ENCODE data around the gene UBE2A.
A peak's percentile ranks its signal among the peaks of the same experiment; 100 is the strongest.

The UBE2A gene

DNA sequence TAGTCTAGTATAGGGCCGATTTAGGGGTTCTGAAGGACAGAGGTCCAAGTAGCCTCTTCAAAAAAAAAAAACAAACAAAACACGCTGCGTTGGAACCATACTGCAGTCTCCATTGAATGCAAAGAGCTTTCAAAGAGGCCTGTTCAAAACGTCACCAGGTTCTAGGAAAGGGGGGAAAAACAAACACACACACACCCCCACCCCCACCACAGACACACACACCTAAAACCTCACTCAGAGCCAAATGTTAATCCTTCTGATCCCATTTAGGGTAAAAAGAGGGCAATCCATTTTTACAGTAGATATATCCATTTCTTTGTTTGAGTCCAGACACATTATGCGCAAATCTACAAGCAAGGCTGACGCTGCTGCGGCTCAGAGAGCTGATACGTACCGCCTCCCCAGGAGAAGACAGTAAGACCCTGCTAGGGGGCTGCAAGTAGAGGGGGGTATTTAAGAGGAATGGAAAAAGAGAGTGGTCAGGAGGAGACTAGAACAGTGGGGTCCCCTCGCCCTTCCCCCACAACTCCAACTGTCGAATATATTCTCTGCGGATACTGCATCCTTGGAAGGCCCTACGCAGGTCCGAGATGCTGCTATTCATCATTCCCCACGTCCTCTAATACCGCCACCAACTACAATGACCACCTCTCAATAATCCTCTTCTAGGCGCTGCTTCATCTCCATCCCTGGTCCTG is 30.6 kb downstream of the UBE2A start:
- TF ChIP-seq, protein P1, sequence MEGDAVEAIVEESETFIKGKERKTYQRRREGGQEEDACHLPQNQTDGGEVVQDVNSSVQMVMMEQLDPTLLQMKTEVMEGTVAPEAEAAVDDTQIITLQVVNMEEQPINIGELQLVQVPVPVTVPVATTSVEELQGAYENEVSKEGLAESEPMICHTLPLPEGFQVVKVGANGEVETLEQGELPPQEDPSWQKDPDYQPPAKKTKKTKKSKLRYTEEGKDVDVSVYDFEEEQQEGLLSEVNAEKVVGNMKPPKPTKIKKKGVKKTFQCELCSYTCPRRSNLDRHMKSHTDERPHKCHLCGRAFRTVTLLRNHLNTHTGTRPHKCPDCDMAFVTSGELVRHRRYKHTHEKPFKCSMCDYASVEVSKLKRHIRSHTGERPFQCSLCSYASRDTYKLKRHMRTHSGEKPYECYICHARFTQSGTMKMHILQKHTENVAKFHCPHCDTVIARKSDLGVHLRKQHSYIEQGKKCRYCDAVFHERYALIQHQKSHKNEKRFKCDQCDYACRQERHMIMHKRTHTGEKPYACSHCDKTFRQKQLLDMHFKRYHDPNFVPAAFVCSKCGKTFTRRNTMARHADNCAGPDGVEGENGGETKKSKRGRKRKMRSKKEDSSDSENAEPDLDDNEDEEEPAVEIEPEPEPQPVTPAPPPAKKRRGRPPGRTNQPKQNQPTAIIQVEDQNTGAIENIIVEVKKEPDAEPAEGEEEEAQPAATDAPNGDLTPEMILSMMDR (IDR thresholded peaks at IDR 0.05) = no peak
- H3K9me3 Mint-ChIP-seq = peaks cover 57% of the 10 kb centered on the region
- DNase-seq = no peak
- peaks cover 27% of the 10 kb centered on the region for H3K27me3 Mint-ChIP-seq (ENCODE audit: low read depth, poor library complexity)
- H3K27ac Mint-ChIP-seq = peak overlapping the region; percentile 85
- peak overlapping the region; percentile 95 for H3K4me3 Mint-ChIP-seq
- H3K4me1 Mint-ChIP-seq = peaks cover 14% of the 10 kb centered on the region
- peaks cover 5% of the 10 kb centered on the region for H3K36me3 Mint-ChIP-seq (ENCODE audit: low read depth)

DNA sequence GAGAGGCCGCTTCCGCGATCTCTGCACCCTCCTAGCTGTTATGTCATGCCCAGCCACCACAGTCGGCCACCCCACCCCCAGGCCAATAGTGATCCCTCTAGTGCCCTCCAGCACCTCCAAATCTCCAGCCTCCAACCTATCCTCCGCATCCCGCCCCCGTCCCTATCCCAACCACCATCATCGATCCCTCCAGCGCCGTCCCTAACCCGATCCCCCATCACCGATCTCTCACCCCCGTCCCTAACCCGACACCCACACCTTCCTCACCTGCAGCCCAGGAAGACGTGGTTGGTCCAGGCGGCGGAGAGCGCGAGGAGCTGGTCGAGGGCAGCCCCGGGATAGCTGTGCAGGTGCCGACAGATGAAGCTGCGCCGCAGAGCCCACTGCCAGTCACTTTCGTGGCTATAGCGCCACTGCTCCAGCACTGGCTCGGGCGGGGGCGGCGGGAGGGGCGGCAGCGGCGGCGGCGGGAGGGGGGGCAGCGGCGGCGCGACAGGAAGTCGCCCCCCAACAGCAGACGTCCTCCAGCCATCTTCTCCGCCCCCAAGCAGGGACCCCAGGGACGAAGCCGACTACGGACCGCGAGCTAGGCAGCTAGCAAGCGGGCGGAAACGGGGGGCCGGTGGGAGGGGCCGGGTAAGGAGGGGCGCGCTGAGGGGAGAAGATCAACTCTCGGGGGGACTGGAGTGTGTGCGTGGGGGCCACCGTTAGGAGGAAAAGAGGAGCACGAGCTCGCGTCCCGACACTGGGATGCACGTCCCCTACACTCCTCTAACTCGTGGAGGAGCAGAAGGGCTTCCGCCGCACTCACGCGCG is 31.3 kb downstream of the UBE2A start:
- peak overlapping the region; percentile 93 for H3K27ac Mint-ChIP-seq
- DNase-seq = peak; percentile 42
- peaks cover 64% of the 10 kb centered on the region for H3K9me3 Mint-ChIP-seq
- TF ChIP-seq, protein P1 (IDR thresholded peaks at IDR 0.05) = no peak
- H3K27me3 Mint-ChIP-seq (ENCODE audit: low read depth, poor library complexity) = peaks cover 29% of the 10 kb centered on the region
- H3K4me1 Mint-ChIP-seq = peaks cover 14% of the 10 kb centered on the region
- H3K4me3 Mint-ChIP-seq = peak overlapping the region; percentile 95
- peaks cover 5% of the 10 kb centered on the region for H3K36me3 Mint-ChIP-seq (ENCODE audit: low read depth)

DNA sequence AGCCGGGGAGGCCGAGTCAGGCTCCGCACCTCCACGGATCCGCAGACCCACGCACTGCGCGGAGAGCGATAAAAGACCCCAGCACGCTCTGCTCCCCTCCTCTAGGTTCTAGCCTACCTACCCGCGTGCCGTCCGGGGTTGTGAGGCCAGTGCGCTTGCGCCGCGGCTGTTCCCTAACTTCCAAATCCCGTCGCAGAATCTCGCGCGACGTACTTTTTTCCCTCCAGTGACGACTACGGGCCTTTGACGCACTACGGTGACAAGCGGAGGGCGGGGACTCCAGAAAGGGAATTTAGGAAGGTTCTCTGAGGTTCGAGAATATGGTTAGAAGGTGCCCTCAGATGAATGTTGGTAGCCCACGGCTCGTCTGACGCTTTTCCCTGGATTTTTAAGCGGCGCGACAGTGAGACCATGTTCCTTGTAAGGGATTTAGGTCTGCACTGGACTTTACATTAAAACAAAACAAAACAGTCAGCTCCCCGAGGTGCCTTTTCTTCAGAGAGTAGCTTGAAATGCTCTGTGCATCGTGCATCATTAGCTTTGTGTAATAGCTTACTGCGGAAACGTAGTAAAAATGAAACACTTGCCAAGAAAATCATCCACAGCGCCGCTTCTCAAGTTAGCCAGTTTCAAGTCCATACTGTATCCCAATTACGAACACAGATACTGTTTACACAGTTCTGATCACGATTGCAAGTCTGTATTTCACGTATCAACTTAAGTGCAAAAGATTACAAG is 32.1 kb downstream of the UBE2A start, which contains the start of gene NKRF:
Gene NKRF, minus strand, starts transcription at position 145 of the 738 bp plus-strand sequence.
- Mint-ChIP-seq H3K36me3 (ENCODE audit: low read depth) (peaks cover 5% of the 10 kb centered on the region), H3K9me3 (peaks cover 67% of the 10 kb centered on the region), H3K27me3 (ENCODE audit: low read depth, poor library complexity) (peaks cover 29% of the 10 kb centered on the region), H3K4me1 (peaks cover 14% of the 10 kb centered on the region), H3K4me3 (peak within 1 kb of the TSS; percentile 95), H3K27ac (peak within 1 kb of the TSS; percentile 93)
- DNase-seq = peak; percentile 85
- TF ChIP-seq, protein P1 (IDR thresholded peaks at IDR 0.05) = no peak

DNA sequence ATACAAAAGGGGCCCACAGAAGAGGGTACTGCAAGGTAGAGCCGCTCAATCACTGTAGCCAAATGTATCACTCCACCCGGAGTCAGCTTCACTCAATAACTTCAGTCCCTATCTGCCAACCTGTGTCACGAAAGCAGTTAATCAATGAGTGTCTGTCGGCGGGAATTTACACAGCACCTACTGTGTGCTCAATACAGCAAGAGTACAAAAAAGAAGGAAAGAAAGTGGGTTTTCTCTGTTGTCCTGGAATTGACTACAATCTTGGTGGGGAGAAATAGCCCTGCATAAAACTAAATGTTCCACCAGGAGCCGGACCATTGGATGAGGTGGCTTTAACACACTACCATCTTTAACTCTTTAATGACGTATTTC is 32.6 kb downstream of the UBE2A start:
- no peak for DNase-seq
- H3K27me3 Mint-ChIP-seq (ENCODE audit: low read depth, poor library complexity) = peaks cover 29% of the 10 kb centered on the region
- TF ChIP-seq, protein P1 (IDR thresholded peaks at IDR 0.05) = no peak

DNA sequence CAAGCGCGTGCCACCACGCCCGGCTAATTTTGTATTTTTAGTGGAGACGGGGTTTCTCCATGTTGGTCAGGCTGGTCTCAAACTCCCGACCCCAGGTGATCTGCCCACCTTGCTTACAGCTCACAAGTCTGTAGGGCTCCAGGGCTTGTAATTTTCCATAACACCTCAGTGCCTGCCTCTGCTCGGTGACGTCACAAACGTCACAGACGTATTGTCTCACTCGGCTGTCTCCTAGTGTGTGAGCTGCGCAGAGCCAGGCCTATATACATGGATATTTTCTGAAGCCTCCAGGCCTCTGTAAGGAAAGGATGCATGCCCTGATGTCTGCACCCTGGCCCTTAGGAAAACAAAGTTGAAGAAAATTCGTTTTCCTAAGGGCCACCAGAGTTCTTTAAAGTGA is 40.4 kb downstream of the UBE2A start:
- Mint-ChIP-seq H3K9me3 (peaks cover 59% of the 10 kb centered on the region), H3K4me1 (peaks cover 12% of the 10 kb centered on the region), H3K27me3 (ENCODE audit: low read depth, poor library complexity) (peaks cover 4% of the 10 kb centered on the region), H3K27ac (peak overlapping the region; percentile 66), H3K36me3 (ENCODE audit: low read depth) (peaks cover 31% of the 10 kb centered on the region), H3K4me3 (no peak overlapping the region)
- DNase-seq = no peak
- TF ChIP-seq, protein P1 (IDR thresholded peaks at IDR 0.05) = no peak

More for the DNA sequence above, 32.6 kb downstream of the UBE2A start:
- H3K27ac Mint-ChIP-seq = peak overlapping the region; percentile 93
- peaks cover 63% of the 10 kb centered on the region for H3K9me3 Mint-ChIP-seq
- H3K4me3 Mint-ChIP-seq = peak overlapping the region; percentile 50
- H3K36me3 Mint-ChIP-seq (ENCODE audit: low read depth) = peaks cover under 1% of the 10 kb centered on the region
- peaks cover 14% of the 10 kb centered on the region for H3K4me1 Mint-ChIP-seq

Measured in nephron progenitor cell (in vitro differentiated cells).